GM12864 (cell line): ENCODE results near the gene UVRAG.
"Not testable (repeated sequence)": the region's sequence is repeated elsewhere in the genome, so short reads cannot be mapped to it uniquely, and the experiment has no call there.

Experiments used
- DNase-seq: peaks from one replicate; pipeline ENCODE4 v3.0.0-alpha.2; 2011; ENCODE audit warnings: low read depth
- H3K4me3 ChIP-seq: 2 replicates; pipeline ENCODE4 v1.5.1; 2011; ENCODE audit warnings: mild to moderate bottlenecking, low read depth, low read length, control low read depth
- CTCF ChIP-seq: IDR thresholded peaks from 2 replicates; pipeline ENCODE4 v1.5.1; 2011; ENCODE audit warnings: low read depth, mild to moderate bottlenecking, moderate library complexity, low read length, control low read depth, inconsistent platforms; ENCODE audit errors: missing control alignments

The UVRAG gene

DNA sequence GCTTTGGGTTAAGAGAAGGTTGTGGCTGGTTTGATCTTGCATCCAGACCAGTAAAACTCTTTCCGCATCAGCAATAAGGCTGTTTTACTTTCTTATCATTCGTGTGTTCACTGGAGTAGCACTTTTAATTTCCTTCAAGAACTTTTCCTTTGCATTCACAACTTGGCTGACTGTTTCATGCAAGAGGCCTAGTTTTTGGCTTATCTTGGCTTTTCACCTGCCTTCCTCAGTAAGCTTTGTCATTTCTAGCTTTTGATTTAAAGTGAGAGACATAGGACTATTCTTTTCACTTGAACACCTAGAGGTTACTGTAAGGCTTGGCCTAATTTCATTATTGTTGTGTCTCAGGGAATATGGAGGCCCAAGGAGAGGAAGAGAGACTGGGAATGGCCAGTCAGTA is 144.5 kb downstream of the UVRAG start:
- no peak for TF ChIP-seq CTCF
- H3K4me3 ChIP-seq, result no peak overlapping the region
- no peak for DNase-seq

GRCh38 chr11:75964071-75964470 is 149.1 kb downstream of the UVRAG start:
- TF ChIP-seq CTCF, result no peak
- H3K4me3 ChIP-seq, result no peak overlapping the region
- DNase-seq, result no peak

DNA sequence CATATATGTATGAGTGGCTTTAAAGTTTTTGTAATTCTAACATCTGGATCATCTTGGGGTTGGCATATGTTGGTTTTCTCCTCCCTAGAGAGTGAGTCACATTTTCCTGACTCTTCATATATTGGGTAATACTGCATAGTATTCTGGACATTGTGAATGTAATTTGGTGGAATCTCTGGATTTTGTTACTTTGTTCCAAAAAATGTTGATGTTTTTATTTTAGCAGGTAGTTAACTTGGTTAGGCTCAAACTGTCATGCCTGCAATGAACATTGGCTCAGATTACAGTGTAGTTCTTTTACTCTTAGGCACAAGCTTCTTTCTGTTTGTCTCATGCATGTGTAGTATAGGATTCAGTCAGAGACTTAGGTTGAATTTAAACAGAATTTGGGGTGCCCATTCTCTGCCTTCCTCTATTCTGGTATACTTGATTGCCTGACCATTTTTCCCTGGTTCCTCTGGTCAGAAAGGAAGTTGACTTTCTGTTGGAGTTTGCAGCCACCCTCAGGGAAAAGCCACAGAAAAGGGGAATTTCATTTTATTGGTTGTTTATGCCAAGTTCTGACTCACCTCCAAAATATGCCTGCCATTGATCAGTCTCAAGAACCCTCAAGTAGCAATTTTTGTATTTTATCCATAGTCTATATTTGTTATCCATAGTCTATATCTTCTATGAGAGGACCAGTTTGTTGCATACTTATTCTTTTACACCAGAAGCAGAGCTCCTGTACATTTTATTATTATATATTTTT is 151.7 kb downstream of the UVRAG start:
- no peak overlapping the region for H3K4me3 ChIP-seq
- TF ChIP-seq CTCF, result no peak
- DNase-seq, result no peak

- TF ChIP-seq CTCF, result no peak
- H3K4me3 ChIP-seq, result no peak overlapping the region
- DNase-seq, result no peak
Measured at GRCh38 chr11:75968021-75968625, 153.1 kb downstream of the UVRAG start.

- no peak for DNase-seq
- no peak for TF ChIP-seq CTCF
- H3K4me3 ChIP-seq, result no peak overlapping the region
Measured at GRCh38 chr11:75969626-75970308, 154.8 kb downstream of the UVRAG start.

DNA sequence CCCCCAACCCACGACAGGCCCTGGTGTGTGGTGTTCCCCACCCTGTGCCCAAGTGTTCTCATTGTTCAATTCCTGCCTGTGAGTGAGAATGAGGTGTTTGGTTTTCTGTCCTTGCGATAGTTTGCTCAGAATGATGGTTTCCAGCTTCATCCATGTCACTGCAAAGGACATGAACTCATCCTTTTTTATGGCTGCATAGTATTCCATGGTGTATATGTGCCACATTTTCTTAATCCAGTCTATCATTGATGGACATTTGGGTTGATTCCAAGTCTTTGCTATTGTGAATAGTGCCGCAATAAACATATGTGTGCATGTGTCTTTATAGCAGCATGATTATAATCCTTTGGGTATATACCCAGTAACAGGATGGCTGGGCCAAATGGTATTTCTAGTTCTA is 158.7 kb downstream of the UVRAG start:
- not testable (repeated sequence) for DNase-seq, H3K4me3 ChIP-seq

- DNase-seq, H3K4me3 ChIP-seq: not testable (repeated sequence)
Measured at GRCh38 chr11:75979075-75979474, 164.1 kb downstream of the UVRAG start.

DNA sequence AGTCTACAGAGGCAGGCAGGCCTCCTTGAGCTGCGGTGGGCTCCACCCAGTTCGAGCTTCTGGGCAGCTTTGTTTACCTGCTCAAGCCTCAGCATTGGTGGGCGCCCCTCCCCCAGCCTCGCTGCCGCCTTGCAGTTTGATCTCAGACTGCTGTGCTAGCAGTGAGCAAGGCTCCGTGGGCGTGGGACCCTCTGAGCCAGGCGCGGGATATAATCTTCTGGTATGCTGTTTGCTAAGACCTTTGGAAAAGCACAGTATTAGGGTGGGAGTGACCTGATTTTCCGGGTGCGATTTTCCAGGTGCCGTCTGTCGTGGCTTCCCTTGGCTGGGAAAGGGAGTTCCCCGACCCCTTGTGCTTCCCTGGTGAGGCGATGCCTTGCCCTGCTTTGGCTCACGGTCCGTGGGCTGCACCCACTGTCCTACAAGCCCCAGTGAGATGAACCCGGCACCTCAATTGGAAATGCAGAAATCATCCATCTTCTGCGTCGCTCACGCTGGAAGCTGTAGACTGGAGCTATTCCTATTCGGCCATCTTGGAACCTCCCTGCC is 164.5 kb downstream of the UVRAG start:
- not testable (repeated sequence) for DNase-seq, H3K4me3 ChIP-seq
